ENCODE data around the gene OTUB2.
A peak's percentile ranks its signal among the peaks of the same experiment; 100 is the strongest.
"Not testable (repeated sequence)": the region's sequence is repeated elsewhere in the genome, so short reads cannot be mapped to it uniquely, and the experiment has no call there.

Gene OTUB2

GRCh38 chr14:94058128-94058673, 32.1 kb downstream of the OTUB2 start:
- DNase-seq = no peak

GRCh38 chr14:94058674-94059138, 32.6 kb downstream of the OTUB2 start:
- DNase-seq = no peak

GRCh38 chr14:94059998-94060397, 33.9 kb downstream of the OTUB2 start:
- no peak for DNase-seq

- peak; percentile 56 for DNase-seq
Observed at GRCh38 chr14:94062344-94062940, 36.3 kb downstream of the OTUB2 start.

- no peak for DNase-seq
Observed at GRCh38 chr14:94066089-94066676, 40.0 kb downstream of the OTUB2 start.

- not testable (repeated sequence) for DNase-seq
Observed at GRCh38 chr14:94072076-94072475, 45.9 kb downstream of the OTUB2 start.

GRCh38 chr14:94074534-94074933, 48.4 kb downstream of the OTUB2 start:
- no peak for DNase-seq

- no peak for DNase-seq
Observed at GRCh38 chr14:94075008-94075407, 48.9 kb downstream of the OTUB2 start.

- DNase-seq = no peak
Observed at GRCh38 chr14:94077111-94077821, 51.1 kb downstream of the OTUB2 start.

GRCh38 chr14:94077823-94078222, 51.7 kb downstream of the OTUB2 start:
- DNase-seq = no peak

- peak; percentile 39 for DNase-seq
Observed at GRCh38 chr14:94079891-94080620, 53.9 kb downstream of the OTUB2 start.

- DNase-seq = peak; percentile 93
Observed at GRCh38 chr14:94080621-94081385, 54.7 kb downstream of the OTUB2 start, which contains the start of the genes DDX24 and IFI27L1. TSS of gene DDX24 (minus strand) at chr14:94081202. CDS start at chr14:94079742, 1,460 bp downstream. TSS of gene IFI27L1 (plus strand) at chr14:94081310. CDS start at chr14:94096938, 15,628 bp downstream.

- DNase-seq = no peak
Observed at GRCh38 chr14:94081386-94081820, 55.3 kb downstream of the OTUB2 start.

GRCh38 chr14:94087891-94088290, 61.8 kb downstream of the OTUB2 start:
- DNase-seq = no peak

- DNase-seq = no peak
Observed at GRCh38 chr14:94088516-94088915, 62.4 kb downstream of the OTUB2 start.

- no peak for DNase-seq
Observed at GRCh38 chr14:94089479-94089878, 63.3 kb downstream of the OTUB2 start.

- no peak for DNase-seq
Observed at GRCh38 chr14:94093418-94093817, 67.3 kb downstream of the OTUB2 start.

GRCh38 chr14:94097091-94097490, 71.0 kb downstream of the OTUB2 start:
- no peak for DNase-seq
